ENCODE results near the gene NFIL3.
"Not testable (repeated sequence)": the region's sequence is repeated elsewhere in the genome, so short reads cannot be mapped to it uniquely, and the experiment has no call there.

NFIL3 gene

GRCh38 chr9:91386765-91387164 is 36.9 kb downstream of the NFIL3 start:
- H3K27ac Mint-ChIP-seq = no peak overlapping the region
- H3K36me3 Mint-ChIP-seq (ENCODE audit: low read depth) = no peaks in the 10 kb centered on the region
- peaks cover 5% of the 10 kb centered on the region for H3K9me3 Mint-ChIP-seq
- no peak for TF ChIP-seq CTCF (IDR thresholded peaks at IDR 0.05)
- peaks cover 6% of the 10 kb centered on the region for H3K27me3 Mint-ChIP-seq (ENCODE audit: low read depth, poor library complexity)
- DNase-seq = no peak
- no peaks in the 10 kb centered on the region for H3K4me1 Mint-ChIP-seq
- H3K4me3 Mint-ChIP-seq = no peak overlapping the region

- H3K4me3 Mint-ChIP-seq = no peak overlapping the region
- H3K36me3 Mint-ChIP-seq (ENCODE audit: low read depth) = no peaks in the 10 kb centered on the region
- peaks cover 7% of the 10 kb centered on the region for H3K27me3 Mint-ChIP-seq (ENCODE audit: low read depth, poor library complexity)
- H3K27ac Mint-ChIP-seq = no peak overlapping the region
- DNase-seq = no peak
- no peaks in the 10 kb centered on the region for H3K4me1 Mint-ChIP-seq
- H3K9me3 Mint-ChIP-seq = peaks cover 5% of the 10 kb centered on the region
- TF ChIP-seq CTCF (IDR thresholded peaks at IDR 0.05) = no peak
These were observed 38.7 kb downstream of the NFIL3 start for GRCh38 chr9:91384954-91385353.

GRCh38 chr9:91383577-91383976 is 40.1 kb downstream of the NFIL3 start:
- Mint-ChIP-seq H3K4me1 (no peaks in the 10 kb centered on the region), H3K27me3 (ENCODE audit: low read depth, poor library complexity) (peaks cover 7% of the 10 kb centered on the region)

GRCh38 chr9:91382298-91382697 is 41.3 kb downstream of the NFIL3 start:
- Mint-ChIP-seq H3K27me3 (ENCODE audit: low read depth, poor library complexity) (peaks cover 7% of the 10 kb centered on the region), H3K9me3 (peaks cover 16% of the 10 kb centered on the region), H3K36me3 (ENCODE audit: low read depth) (peaks cover 4% of the 10 kb centered on the region), H3K4me3 (no peak overlapping the region), H3K4me1 (no peaks in the 10 kb centered on the region), H3K27ac (no peak overlapping the region)
- TF ChIP-seq CTCF (IDR thresholded peaks at IDR 0.05) = no peak
- no peak for DNase-seq

More at GRCh38 chr9:91383577-91383976, 40.1 kb downstream of the NFIL3 start:
- no peak overlapping the region for H3K27ac Mint-ChIP-seq
- no peak for TF ChIP-seq CTCF (IDR thresholded peaks at IDR 0.05)
- H3K4me3 Mint-ChIP-seq = no peak overlapping the region
- DNase-seq = no peak
- peaks cover 9% of the 10 kb centered on the region for H3K9me3 Mint-ChIP-seq
- H3K36me3 Mint-ChIP-seq (ENCODE audit: low read depth) = no peaks in the 10 kb centered on the region

- Mint-ChIP-seq H3K4me1 (no peaks in the 10 kb centered on the region), H3K36me3 (ENCODE audit: low read depth) (peaks cover 4% of the 10 kb centered on the region), H3K9me3 (peaks cover 17% of the 10 kb centered on the region), H3K27ac (no peak overlapping the region), H3K27me3 (ENCODE audit: low read depth, poor library complexity) (peaks cover 5% of the 10 kb centered on the region), H3K4me3 (no peak overlapping the region)
- TF ChIP-seq CTCF (IDR thresholded peaks at IDR 0.05) = no peak
- DNase-seq = no peak
These were observed 44.2 kb downstream of the NFIL3 start for GRCh38 chr9:91379426-91379825.

- H3K9me3 Mint-ChIP-seq = peaks cover 17% of the 10 kb centered on the region
- peaks cover 5% of the 10 kb centered on the region for H3K27me3 Mint-ChIP-seq (ENCODE audit: low read depth, poor library complexity)
- no peak for TF ChIP-seq CTCF (IDR thresholded peaks at IDR 0.05)
- H3K4me3 Mint-ChIP-seq = no peak overlapping the region
- DNase-seq = no peak
- H3K36me3 Mint-ChIP-seq (ENCODE audit: low read depth) = peaks cover 4% of the 10 kb centered on the region
- H3K27ac Mint-ChIP-seq = no peak overlapping the region
- no peaks in the 10 kb centered on the region for H3K4me1 Mint-ChIP-seq
These were observed 44.9 kb downstream of the NFIL3 start for GRCh38 chr9:91378695-91379127.

GRCh38 chr9:91378054-91378453 is 45.6 kb downstream of the NFIL3 start:
- not testable (repeated sequence) for H3K4me1 Mint-ChIP-seq; DNase-seq; H3K36me3 Mint-ChIP-seq (ENCODE audit: low read depth); H3K4me3 Mint-ChIP-seq; H3K27ac Mint-ChIP-seq; H3K27me3 Mint-ChIP-seq (ENCODE audit: low read depth, poor library complexity)
- H3K9me3 Mint-ChIP-seq = peaks cover 17% of the 10 kb centered on the region

Measured in nephron progenitor cell (in vitro differentiated cells).